Subcutaneous preadipocyte (primary cell): ENCODE measurements around the gene DNAJA2. TPM values are rescaled to one million over a fixed set of nuclear protein-coding genes. Genes with fewer than 3 reads are reported as not detected.

Experiments used
- total RNA-seq: library from RNA; depleted of rRNA; stranded (reverse); fragments of >200 nt; gene quantifications from 2 replicates; pipeline ENCODE4 v1.2.3, GENCODE V29; 2012

DNAJA2 gene
- 69.4 and 75.1 TPM in 2 replicates for total RNA-seq

DNA sequence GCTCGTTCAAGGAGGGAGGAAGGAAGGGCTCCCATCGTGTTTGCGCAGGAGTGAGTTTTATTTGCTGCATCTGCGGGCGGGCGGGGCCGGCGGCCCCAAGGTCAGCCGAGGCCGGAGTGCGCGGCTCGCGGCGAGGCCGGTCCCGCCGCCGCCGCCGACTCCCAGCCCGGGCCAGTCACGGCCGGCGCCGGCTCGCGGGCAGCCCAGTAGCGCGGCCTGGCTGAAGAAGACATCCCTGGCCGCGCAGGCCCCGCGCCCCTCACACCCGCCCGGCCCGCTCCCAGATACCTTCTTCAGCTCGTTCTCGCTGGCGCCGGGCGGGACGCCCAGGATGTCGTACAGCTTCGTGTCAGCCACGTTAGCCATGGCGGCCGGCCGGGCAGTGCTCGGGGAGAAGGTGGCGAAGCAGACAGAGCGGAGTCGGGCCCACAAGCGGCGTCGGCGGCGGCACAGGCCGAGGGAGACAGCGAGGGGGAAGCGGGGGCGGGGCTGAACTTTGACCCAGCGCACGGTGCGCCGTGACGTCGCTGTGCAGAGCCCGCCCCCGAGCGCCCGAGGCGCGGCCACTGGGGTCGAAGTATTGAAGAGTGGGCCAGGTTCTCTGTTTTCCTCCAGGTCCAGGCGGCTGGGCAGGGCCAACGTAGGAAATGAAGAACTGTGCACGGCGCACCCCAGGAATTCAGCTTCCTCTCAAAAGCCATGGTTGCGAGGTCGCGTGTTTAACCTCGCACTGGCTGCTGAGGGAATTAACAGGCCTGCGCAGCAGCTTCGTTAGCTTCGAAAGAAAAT, at the start of gene DNAJA2:
Gene DNAJA2 (minus strand): TSS at position 468 of the 789 bp plus-strand sequence. CDS start 102 bp downstream, at position 366.

Other genes with a start within 250 kb of the DNAJA2 start
- under 0.01 and 0.73 TPM in 2 replicates for gene MYLK3, start 225.3 kb downstream of the DNAJA2 start, total RNA-seq
- 1.8 and 2.5 TPM in 2 replicates for gene C16orf87, start 142.5 kb downstream of the DNAJA2 start, total RNA-seq
- 5.9 and 6.1 TPM in 2 replicates for gene GPT2, start 89.3 kb downstream of the DNAJA2 start, total RNA-seq
- 11.0 and 20.3 TPM in 2 replicates for gene NETO2, start 170.3 kb upstream of the DNAJA2 start, total RNA-seq